Activated gamma-delta T cell treated with Interleukin-2 at 50 U/mL for 16 hours (primary cell): ENCODE measurements around the gene DENND1A.
"Not testable (repeated sequence)": the region's sequence is repeated elsewhere in the genome, so short reads cannot be mapped to it uniquely, and the experiment has no call there.

ENCODE experiments used
- DNase-seq: peaks from one replicate; pipeline ENCODE4 v3.0.0-alpha.2; 2020

The DENND1A gene

DNA sequence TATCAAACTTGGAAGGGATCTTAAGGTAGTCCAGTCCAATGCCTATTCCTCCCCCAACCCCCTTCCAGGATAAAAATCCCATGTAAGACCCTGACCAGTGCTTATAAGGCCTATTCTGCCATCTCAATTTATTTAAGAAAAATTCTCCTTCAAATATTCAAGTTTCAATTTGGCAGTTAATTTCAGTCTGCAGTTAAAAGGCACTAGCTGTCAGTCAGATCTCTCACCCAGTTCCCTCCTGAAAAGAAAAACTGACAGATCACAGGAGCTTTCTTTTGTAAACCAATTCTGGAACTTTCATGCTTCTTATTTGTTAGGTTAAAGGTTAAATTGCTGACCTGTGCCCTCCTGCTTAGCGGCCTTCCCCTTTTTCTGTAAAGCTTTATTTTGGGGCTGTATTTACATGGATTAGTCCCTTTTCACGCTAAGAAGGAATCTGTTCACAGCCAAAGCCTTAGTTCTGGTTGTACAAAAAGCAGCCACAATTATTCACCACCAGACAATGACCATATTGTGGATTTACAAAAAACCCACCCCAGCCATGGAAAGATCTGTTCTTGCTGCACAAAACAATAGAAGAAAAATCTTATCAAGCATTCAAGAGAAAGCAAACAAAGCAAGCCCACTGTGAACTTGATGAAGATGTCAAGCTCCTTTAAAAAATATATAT lies 68.7 kb downstream of the DENND1A start:
- no peak for DNase-seq

DNA sequence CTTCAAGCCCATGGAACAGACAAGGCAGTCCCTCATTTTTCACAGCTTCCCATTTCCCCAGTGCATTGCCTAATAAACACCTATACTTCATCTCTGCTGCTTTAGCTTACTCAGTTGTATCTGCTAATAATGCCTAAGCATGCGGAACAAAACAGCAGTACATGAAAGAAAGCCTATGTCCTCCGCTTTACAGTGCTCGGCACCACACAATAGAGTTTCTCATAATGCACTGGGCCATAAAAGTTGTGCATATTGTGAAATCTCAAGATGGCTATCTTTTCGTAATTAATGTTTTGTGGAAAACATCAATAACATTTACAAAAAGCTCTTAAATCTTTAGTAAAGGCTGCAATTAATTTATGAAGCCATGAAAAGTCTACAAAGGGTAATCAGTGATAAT lies 69.3 kb downstream of the DENND1A start:
- DNase-seq, result no peak

DNA sequence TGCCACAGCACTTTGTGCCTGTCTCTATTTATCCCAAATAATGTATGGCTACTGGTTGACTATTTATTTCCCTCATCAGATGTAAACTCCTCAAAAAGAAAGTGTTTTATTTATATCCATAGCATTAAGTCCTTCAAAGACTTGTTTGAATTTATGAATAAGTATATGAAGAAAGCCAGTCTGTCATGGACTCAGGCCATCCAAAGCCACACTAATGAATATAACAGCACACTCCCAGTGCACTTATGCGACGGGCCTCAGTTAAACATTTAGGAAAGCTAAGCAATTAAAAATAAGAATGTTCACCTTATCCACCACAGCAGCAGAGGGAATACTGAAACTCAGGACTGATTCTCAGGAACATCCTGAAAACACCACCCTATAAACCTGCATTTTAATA lies 77.5 kb downstream of the DENND1A start:
- DNase-seq, result no peak

DNA sequence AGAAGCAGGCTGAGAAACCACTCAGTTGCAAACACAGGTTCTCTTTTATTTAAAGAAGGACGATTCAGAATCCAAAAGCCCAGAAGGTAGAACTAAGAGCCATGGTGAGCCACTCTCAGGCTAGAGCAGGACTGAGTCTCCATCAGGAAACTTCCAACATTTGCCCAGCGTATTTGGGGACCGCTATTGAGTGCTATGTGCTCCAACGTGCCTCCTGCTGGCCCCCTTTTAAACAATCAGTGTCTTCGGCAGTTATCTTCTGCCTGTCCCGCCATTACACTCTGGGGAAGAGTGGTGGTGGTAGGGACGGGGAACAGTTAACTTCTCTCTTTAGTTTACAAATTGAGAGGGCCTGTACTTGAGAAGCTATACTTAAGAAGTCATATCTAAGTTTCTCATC lies 78.1 kb downstream of the DENND1A start:
- DNase-seq, result no peak

DNA sequence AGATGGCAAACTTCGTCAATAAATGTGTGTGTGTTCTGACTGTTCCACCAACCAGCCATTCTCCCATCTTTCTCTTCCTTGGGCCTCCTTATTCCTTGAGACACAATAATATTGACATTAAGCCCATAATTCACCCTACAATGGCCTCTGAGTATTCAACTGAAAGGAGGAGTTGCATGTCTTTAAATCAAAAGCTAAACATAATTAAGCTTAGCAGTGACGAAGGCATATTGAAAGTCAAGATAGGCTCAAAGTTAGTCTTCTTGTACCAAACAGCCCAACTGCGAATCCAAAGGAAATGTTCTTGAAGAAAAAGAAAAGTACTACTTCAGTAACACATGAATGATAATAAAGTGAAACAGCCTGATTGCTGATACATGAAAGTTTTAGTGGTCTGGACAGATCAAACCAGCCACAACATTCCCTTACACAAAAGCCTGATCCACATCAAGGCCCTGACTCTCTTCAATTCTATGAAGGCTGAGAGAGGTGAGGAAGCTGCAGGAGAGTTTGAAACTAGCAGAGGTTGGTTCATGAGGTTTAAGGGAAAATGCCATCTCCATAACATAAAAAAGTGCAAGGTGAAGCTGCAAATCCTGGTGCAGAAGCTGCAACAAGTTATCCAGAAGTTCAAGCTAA lies 81.4 kb downstream of the DENND1A start:
- DNase-seq, result no peak

DNA sequence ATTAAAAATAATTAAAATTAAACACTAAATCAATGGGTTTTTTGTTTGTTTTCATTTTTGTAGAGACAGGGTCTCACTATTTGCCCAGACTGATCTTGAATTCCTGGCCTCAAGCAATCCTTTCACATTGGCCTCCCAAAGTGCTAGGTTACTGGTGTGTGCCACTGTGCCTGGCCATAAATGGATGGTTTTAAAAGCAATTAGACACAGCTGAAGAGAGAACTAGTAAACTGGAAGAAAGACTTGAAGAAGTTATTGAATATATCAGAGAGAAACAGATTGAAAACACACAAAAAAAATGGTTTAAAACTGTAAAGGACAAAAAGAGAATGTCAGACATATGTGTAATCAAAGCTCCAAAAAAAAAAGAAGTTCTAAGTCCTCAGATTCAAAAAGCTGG lies 83.0 kb downstream of the DENND1A start:
- DNase-seq, result no peak

DNA sequence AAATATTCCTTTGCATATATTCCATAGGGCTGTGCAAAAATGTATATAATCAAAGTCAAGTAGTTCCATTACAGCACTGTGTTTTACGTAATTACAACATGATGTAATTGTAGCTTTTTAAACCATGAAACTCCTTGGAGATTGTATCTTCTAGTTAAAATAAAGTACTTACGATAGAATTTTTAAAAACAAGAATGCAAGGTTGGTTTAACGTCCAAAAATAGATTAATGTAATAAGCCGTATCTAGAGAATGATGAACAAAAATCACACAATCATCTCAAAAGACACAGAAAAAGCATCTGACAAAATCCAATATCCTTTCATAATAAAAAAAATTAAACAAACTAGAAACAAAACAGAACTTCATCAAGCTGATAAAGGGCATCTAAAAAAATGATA lies 86.2 kb downstream of the DENND1A start:
- no peak for DNase-seq

DNA sequence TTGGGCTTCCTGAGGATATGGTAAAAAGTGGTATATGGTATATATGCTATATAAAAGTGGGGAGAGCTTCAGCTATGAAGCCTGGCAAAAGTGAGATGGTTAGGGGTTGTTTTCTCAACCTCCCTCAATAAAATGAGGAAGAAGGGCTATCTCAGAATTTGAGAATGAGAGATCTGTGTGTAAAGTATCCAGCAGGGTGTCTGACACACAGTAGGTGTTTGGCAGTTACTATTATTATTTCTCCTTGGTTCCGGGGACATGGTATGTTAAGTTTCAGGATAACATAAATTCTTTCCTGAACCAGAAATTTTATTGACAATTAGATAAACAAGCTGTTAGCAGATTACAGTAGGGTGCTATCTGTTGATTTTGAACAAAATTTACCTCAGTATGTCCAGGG lies 94.1 kb downstream of the DENND1A start:
- no peak for DNase-seq

DNA sequence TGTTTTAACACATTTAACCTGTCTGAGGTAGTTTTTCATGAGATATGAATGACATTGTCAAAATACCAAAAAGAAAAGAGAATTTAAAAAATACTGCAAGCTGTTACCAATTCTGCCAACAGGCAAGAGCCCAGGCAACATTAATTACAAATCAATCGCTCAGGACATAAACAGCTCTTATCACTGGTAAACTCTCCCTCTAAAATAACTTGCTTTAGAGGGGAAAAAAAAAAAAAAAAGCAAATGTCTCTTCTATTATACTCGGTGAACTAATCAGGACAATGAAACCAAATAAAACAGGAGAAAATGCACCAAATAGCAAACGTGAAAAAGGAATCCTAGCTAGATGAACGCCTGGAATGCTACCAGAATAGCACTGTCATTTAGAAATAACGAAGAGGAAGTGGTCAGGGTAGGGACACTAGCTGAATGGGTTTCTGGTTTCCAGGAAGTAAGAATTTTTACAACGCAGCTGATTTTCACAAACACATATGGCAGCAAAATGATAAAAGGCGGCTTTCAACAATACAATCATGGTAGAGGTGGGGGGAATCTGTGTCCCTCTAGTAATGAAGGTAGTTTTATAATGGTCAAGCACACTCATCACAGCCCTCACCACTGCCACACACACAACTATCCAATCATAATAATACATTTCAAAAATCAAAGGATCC lies 94.9 kb downstream of the DENND1A start:
- DNase-seq, result no peak

DNA sequence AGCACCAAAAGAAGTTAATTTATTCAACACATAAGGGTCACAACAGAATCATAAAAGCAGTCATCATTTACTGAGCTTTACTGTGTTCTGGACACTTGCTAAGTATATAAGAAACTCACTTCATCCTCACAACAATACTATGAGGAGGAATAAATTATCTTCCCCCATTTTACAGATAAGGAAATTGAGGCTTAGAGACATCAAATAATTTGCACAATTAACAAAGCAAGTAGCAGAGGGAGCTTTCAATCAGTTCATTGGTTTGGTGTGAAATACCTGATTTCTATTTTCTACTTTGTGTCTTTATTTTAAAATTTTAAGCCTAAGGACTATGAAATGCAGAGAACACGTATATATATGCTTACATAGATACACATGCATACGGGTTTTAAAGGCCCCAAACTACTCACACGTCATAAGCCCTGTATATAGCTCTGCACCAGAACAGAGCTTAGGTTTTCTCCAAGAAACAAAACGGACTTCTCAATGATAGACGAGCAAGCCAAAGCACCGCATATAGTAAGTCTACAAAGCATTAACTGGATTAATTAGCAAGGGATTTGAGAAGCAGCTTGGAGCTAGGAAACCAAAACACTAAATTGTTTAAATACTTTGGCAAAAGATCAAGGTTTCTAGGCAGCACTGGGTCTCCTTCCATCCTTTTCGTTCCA lies 95.6 kb downstream of the DENND1A start:
- DNase-seq, result no peak

DNA sequence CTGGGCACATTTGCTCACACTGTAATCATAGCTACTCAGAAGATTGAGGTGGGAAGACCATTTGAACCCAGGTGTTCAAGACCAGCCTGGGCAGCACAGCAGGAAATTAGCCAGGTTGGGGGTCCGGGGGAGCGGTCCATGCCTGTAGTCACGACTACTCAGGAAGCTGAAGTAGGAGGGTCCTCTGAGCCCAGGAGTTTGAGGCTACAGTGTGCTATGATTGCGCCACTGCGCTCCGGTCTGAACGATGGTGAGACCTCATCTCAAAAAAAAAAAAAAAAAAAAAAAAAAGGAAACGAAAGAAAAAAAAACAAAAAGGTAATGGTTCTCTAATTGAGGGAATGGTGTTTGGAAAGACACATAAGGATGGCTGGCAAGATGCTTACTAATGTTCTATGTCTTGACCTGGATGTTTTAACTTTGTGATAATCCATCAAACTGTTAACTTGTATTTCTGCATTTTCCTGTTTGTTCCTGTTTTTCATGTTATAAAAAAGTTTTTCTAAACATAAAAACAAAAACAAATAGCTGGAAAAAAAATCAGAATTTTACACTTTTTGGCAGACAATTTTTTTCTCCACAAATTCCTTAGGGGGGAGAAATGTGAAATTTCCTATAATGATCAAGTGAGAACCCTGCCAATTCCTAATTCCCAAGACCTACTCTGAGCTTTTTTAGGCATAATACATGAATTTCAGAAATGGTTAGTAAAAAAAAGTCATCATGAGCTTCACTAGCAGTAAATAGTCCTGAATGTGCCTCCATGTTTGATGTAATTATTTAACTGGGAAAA lies 96.9 kb downstream of the DENND1A start:
- DNase-seq, result no peak

DNA sequence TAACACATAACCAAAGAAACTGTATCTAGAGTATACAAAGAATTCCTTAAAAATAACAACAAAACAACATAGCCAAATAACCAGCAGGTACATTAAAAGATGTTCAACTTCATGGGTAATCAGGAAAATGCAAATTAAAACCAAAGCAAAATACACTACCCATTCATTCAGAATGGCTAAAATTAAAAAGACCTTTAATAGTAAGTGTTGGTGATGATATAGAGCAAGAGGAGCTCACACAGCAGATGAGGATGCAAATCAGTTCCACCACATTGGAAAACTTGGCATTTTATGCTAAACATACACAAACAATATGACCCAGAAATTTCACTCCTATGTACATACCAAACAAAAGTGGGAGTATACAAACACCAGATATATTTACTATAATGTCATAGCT lies 97.8 kb downstream of the DENND1A start:
- no peak for DNase-seq

DNA sequence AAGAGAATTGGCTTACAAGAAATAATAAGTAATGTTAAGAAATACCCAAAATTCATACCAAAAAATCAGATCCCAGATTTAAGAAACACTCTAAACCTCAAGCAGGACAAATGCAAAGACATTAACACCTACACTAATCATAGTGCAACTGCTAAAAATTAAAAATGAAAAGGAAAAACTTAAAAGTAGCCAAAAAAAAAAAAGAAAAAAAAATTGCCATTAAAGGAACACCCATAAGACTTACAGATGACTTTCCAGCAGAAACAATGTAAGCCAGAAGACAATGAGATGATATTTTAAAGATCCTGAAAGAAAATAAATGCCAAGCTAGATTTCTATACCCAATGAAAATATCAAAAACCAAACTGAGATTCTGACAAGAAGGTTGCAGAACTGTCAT lies 101.5 kb downstream of the DENND1A start:
- DNase-seq, result no peak

DNA sequence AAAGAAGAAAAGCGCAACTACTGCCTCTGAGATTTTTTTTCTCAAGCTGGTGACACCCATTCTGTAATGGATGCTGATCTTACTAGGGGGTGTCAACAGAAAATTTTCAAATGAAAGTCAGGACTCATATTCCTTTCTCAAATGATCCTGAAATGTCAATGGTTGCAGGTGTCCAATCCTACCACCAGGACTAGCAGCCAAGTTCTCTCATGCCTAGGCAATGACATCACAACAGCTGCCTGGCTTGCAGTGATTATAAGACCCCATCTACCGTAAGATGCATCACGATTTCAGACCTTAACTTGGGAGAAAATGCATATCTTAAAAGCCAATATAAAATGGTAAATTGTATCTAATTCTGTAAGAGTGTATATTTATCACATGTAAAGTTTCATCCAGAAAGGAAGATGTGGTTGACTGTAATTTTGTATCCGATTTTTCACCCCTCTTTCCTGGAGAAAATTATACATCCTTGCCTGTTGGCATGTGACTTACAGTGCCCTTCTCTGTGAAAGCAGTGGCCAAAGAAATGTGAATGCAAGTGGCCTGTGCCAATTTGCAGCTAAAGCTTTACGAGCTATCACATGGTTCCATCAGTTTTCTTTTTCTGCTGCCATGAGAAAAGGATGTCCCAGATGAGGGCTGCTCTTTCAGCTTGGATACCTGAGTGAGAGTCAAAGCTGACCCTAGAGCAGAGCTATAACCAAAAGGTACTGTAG lies 104.4 kb downstream of the DENND1A start:
- DNase-seq, result no peak

DNA sequence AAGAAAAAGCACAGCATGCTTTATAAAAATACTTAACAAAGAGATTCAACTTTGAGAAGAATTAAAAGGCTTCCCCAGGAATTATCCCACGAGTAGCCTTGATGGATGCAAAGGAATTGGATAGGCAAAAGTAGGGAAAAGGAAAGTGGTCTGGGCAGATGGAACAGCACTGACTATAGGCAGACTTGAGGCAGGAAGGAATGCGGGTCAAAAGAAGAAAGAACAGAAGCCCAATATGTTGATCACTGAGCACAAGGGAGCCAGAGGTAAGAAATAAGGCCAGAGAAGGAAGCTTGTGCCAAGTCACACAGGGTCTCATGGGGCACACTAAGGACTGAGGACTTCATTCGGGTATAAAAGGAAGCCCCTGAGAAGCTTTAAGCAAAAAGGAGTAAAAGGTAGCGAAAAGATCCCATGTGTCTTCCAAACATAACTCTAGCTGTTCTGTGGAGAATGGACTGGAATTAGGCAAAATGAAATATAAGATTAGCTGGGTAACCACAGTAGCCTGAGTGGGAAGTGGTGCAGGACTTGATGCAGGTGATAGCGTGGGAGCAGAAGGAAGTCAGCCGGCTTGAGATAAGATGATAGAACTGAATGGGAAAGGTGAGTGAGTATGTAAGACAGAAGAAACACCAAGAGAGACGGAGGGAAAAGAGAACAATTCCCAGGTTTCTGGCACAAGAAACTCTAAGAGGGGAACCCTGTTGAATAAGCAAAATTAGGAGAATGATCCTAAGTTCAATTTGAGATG lies 106.6 kb downstream of the DENND1A start:
- no peak for DNase-seq

DNA sequence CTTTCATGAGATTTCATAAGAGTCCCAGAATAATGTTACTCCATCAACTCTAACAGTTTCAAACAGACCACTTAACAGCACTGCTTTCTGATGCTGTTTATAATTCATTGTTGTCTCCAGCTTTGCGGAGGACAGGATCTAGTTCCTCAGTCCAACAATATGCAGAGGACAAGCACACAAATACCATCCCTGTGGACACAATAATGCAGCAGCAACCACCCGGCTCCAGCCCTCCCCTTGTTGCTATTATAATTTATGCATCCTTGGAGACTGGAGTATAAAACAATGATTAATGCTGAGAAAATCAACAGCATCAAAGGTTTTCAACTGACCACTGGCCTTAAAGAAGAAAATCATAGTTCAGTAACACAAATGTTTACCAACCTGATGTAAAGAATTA lies 108.3 kb downstream of the DENND1A start:
- no peak for DNase-seq

DNA sequence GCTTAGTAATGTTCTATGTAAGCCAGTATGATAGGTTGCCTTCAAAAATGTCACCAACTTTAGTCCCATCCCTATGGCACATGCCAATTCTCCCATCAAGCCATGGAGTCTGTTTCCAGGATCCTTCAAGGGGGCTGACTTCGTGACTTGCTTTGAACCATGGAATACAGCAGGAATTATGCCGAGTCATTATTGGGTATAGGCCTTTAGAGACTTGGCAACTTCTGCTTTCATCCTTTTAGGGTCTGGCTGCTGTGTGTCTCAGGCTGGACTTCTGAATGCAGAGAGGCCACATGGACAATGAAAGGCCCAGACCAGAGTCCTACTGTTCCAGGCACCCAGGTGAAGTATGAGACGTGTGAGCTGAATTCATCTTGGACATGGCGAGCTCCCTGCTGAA lies 109.8 kb downstream of the DENND1A start:
- DNase-seq, result no peak

DNA sequence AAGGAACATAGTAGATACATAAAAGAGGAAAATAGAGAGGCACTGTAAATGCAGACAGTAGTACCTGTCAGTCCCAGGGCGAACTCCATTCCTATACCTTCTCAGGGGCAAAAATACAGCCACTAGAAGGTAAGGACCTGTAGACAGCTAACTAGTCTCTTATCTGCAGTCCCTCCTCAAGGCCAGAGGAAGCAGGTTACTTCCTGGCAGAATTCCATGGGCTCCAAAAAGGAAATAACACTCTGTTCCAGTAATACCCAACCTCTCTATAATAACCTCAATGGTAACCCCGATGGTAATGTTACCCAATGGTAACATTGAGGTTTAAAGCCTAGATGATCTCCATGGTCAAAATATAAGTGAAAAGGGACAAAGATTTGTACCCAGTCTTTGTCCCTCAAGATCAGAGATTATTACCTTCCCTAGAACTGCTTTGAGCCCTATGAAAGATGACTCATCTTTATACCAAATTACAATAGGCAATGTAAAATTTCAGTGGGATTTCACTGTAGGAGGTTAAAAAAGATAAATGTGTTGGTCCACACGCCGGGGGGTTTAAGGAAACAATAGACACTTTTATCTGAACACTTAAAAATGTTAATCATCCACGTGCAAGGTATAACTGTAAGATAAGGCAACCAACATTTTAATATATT lies 113.0 kb downstream of the DENND1A start:
- DNase-seq, result no peak

DNA sequence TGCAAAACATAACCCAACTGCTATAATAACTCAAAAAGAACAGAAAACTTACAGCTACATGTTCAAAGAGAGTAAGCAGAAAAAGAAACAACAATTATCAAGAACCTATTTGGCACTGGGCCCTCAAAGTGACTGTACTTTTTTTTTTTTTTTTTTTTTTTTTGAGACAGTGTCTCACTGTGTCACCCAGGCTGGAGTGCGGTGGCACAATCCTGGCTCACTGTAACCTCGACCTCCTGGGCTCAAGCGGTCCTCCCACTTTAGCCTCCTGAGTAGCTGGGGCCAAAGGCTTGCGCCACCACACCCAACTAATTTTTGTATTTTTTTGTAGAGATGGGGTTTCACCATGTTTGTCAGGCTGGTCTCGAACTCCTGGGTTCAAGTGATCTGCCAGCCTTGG lies 114.1 kb downstream of the DENND1A start:
- not testable (repeated sequence) for DNase-seq

DNA sequence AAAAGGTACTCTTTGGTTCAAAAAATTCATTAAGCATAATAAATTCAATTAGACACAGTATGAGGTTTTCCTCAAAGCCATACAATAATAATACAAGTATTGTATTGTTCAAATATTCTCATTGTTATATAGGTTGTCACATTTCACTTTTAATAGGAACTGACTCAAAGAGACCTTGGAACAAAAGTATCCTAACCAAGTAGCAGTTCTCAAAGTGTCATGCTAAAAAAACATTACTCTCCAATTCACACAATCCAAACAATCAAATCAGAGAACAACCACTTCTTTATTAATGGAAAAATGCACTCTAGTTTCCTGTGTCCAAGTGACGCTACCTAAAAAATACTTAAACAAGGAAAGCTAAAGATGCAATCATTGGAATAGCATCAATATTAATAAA lies 115.4 kb downstream of the DENND1A start:
- DNase-seq, result no peak

DNA sequence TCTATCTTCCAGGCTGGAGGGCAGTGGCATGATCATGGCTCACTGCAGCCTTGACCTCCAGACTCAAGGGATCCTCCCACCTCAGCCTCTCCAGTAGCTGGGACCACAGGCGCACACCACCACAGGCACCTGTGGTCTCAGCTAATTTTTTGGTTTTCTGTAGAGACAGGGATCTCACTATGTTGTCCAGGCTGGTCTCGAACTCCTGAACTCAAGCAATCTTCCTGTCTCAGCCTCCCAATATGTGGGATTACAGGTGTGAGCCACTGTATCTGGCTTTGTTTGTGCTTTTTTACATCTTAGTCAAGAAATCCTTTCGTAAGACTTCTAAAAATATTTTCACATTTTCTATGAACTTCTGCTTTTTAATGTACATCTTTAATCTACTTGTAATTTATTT lies 116.9 kb downstream of the DENND1A start:
- no peak for DNase-seq
